OCI-LY7 (cell line): Measurements from ENCODE around the gene PLA2G4B. TPM values are rescaled to one million over a fixed set of nuclear protein-coding genes. Genes with fewer than 3 reads are reported as not detected.

Source experiments
- BruUV-seq: library from RNA; stranded (reverse); fragments of 400-500 nt; replicated peaks from 2 replicates; lab custom pipeline; 2021; lab: Mats Ljungman, UMichigan
- CTCF ChIA-PET: fragments of 300-600 bp; sonication (Branson Sonifier 250); formaldehyde crosslinking; loops from one replicate; lab custom pipeline; 2022; ENCODE audit warnings: antibody characterized with exemption; ENCODE audit not compliant: unreplicated experiment; lab: Charles Lee
- POLR2A ChIA-PET: fragments of 300-600 bp; sonication (Branson Sonifier 250); formaldehyde crosslinking; loops from one replicate; lab custom pipeline; 2022; ENCODE audit warnings: antibody characterized with exemption; lab: Charles Lee
- DNase-seq: peaks from one replicate; pipeline ENCODE4 v3.0.0-alpha.2; 2015; ENCODE audit warnings: low spot score
- H2AFZ ChIP-seq: fragments of 200-600 bp; sonication (generic), shearing (Covaris generic); 2 replicates; pipeline ENCODE4 v1.6.1; 2014; ENCODE audit warnings: mild to moderate bottlenecking, antibody characterized with exemption, low read length, moderate library complexity
- H3K27ac ChIP-seq: fragments of 200-600 bp; sonication (generic); 2 replicates; pipeline ENCODE4 v1.5.1; 2014; ENCODE audit warnings: mixed run types, low read depth, mild to moderate bottlenecking, moderate library complexity, low read length, inconsistent platforms; ENCODE audit not compliant: poor library complexity, severe bottlenecking
- H3K36me3 ChIP-seq: fragments of 200-600 bp; sonication (generic); 2 replicates; pipeline ENCODE4 v1.6.1; 2014; ENCODE audit warnings: mild to moderate bottlenecking, antibody characterized with exemption, low read length, moderate library complexity, mixed read lengths; ENCODE audit not compliant: insufficient read depth
- H3K4me1 ChIP-seq: fragments of 200-600 bp; sonication (generic); 2 replicates; pipeline ENCODE4 v1.5.1; 2014; ENCODE audit warnings: mild to moderate bottlenecking, low read length; ENCODE audit not compliant: insufficient read depth, poor library complexity, severe bottlenecking
- H3K4me2 ChIP-seq: fragments of 200-600 bp; sonication (generic); 2 replicates; pipeline ENCODE4 v1.6.1; 2014; ENCODE audit warnings: mild to moderate bottlenecking, low read length
- H3K4me3 ChIP-seq: fragments of 200-600 bp; sonication (generic); 2 replicates; pipeline ENCODE4 v1.5.1; 2014; ENCODE audit warnings: mild to moderate bottlenecking, low read depth, low read length; ENCODE audit not compliant: poor library complexity, severe bottlenecking
- H3K79me2 ChIP-seq: fragments of 200-600 bp; sonication (generic); 2 replicates; pipeline ENCODE4 v1.6.1; 2016; ENCODE audit warnings: low read depth, mild to moderate bottlenecking, low read length, moderate library complexity, mixed read lengths; ENCODE audit not compliant: insufficient read depth
- H3K9me2 ChIP-seq: fragments of 200-600 bp; sonication (generic); 2 replicates; pipeline ENCODE4 v1.6.1; 2016; ENCODE audit warnings: mild to moderate bottlenecking, low read length, mixed read lengths; ENCODE audit not compliant: insufficient read depth
- H3K9me3 ChIP-seq: fragments of 200-600 bp; sonication (generic); 2 replicates; pipeline ENCODE4 v1.6.1; 2014; ENCODE audit warnings: mild to moderate bottlenecking, mixed run types, low read length, mixed read lengths
- H4K20me1 ChIP-seq: fragments of 200-600 bp; sonication (generic); 2 replicates; pipeline ENCODE4 v1.6.1; 2014; ENCODE audit warnings: mild to moderate bottlenecking, antibody characterized with exemption, low read length, moderate library complexity, mixed read lengths; ENCODE audit not compliant: insufficient read depth
- CTCF ChIP-seq: fragments of 200-600 bp; sonication (generic); conservative IDR thresholded peaks from 2 replicates; pipeline ENCODE4 v1.5.1; 2014; ENCODE audit warnings: mild to moderate bottlenecking, antibody characterized with exemption, low read length, moderate library complexity, mixed read lengths
- EZH2phosphoT487 ChIP-seq: fragments of 200-600 bp; sonication (generic); IDR thresholded peaks from 2 replicates; pipeline ENCODE4 v1.6.1; 2018; ENCODE audit warnings: low read depth, borderline replicate concordance, mild to moderate bottlenecking, mixed run types, antibody characterized with exemption, low read length, moderate library complexity, mixed read lengths
- intact Hi-C: fragments of 100-400 bp; cut with micrococcal nuclease; formaldehyde crosslinking; loops from one replicate; pipeline ENCODE4 v1.10.0; 2022; ENCODE audit not compliant: unreplicated experiment
- total RNA-seq, 2 experiments: library from RNA; depleted of rRNA in 1 of 2; stranded (reverse); fragments of >200 nt in 1 of 2; shearing (Covaris generic) in 1 of 2; gene quantifications; 2 replicates each; pipeline ENCODE4 v1.2.3, GENCODE V29; 2014 to 2022

Gene PLA2G4B
- total RNA-seq, 2 experiments from 2014 or later, result 9.5 to 11.1 TPM

- H3K79me2 ChIP-seq, result no peaks in the 10 kb centered on the region
- H3K4me3 ChIP-seq, result no peak overlapping the region
- H3K4me1 ChIP-seq, result no peaks in the 10 kb centered on the region
- no peak overlapping the region for H3K4me2 ChIP-seq
- H3K27ac ChIP-seq, result no peak overlapping the region
- no peaks in the 10 kb centered on the region for H4K20me1 ChIP-seq
- intact Hi-C loops, result no loop called here
- POLR2A ChIA-PET, result no interaction called here
- H3K36me3 ChIP-seq, result no peaks in the 10 kb centered on the region
- no peak for TF ChIP-seq CTCF
- no peak for TF ChIP-seq EZH2phosphoT487
- CTCF ChIA-PET, result no interaction called here
- no peak overlapping the region for H2AFZ ChIP-seq
- H3K9me2 ChIP-seq, result no peaks in the 10 kb centered on the region
- no peaks in the 10 kb centered on the region for H3K9me3 ChIP-seq
- BruUV-seq, result no TSS peak
- DNase-seq, result no peak
Measured at GRCh38 chr15:41843571-41843970, 4.9 kb downstream of the PLA2G4B start.

DNA sequence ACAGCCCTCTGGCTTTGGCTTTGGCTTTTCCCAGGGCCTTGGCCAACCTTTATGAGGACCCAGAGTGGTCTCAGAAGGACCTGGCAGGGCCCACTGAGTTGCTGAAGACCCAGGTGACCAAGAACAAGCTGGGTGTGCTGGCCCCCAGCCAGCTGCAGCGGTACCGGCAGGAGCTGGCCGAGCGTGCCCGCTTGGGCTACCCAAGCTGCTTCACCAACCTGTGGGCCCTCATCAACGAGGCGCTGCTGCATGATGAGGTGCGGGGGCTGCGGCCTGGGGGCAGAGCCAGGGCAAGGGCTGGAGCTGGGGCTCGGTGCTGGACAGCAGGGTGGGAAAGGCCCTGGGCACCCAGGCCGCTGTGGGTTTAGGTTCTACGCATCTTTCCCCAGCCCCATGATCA lies 6.2 kb downstream of the PLA2G4B start:
- intact Hi-C loops, result no loop called here
- ChIA-PET POLR2A (no interaction called here), CTCF (interaction anchor here (0.7 kb wide), 1 partner anchor 476 kb away, joined by 3 read pairs; no protein-coding TSS in a partner anchor)

More for the DNA sequence above, 6.2 kb downstream of the PLA2G4B start:
- Histone ChIP-seq H3K79me2 (no peaks in the 10 kb centered on the region), H3K4me3 (no peak overlapping the region), H3K27ac (no peak overlapping the region), H4K20me1 (no peaks in the 10 kb centered on the region), H3K36me3 (no peaks in the 10 kb centered on the region), H3K9me2 (no peaks in the 10 kb centered on the region), H2AFZ (no peak overlapping the region), H3K9me3 (no peaks in the 10 kb centered on the region), H3K4me1 (no peaks in the 10 kb centered on the region), H3K4me2 (no peak overlapping the region)
- TF ChIP-seq CTCF (no peak), EZH2phosphoT487 (no peak)
- BruUV-seq, result no TSS peak
- no peak for DNase-seq
